CD8-positive, alpha-beta memory T cell (primary cell): ENCODE data around the gene WSB2. TPM values are rescaled to one million over a fixed set of nuclear protein-coding genes. Genes with fewer than 3 reads are reported as not detected.

Experiments
- CTCF ChIA-PET: fragments of 350-600 bp; sonication (Branson Sonifier 250); formaldehyde crosslinking; loops from one replicate; lab custom pipeline; 2021; ENCODE audit warnings: antibody characterized with exemption; lab: Charles Lee
- POLR2A ChIA-PET: fragments of 350-600 bp; sonication (Branson Sonifier 250); formaldehyde crosslinking; loops from one replicate; lab custom pipeline; 2021; ENCODE audit warnings: antibody characterized with exemption; lab: Charles Lee
- DNase-seq, 5 donors: peaks; one replicate each; pipeline versions ENCODE4 v3.0.0 to v3.0.0-alpha.2; 2020 to 2022; ENCODE audit warnings: mixed read lengths in 1 of 5
- H3K27ac ChIP-seq: one replicate; pipeline ENCODE4 v1.7.0; 2013; ENCODE audit warnings: low read depth, mild to moderate bottlenecking, low read length, moderate library complexity
- H3K27me3 ChIP-seq: 2 replicates; pipeline ENCODE4 v1.7.0; 2013; ENCODE audit warnings: low read length, mild to moderate bottlenecking; ENCODE audit not compliant: insufficient read depth, poor library complexity, severe bottlenecking
- H3K36me3 ChIP-seq: 2 replicates; pipeline ENCODE4 v1.7.0; 2013; ENCODE audit warnings: mild to moderate bottlenecking, low read length, moderate library complexity; ENCODE audit not compliant: insufficient read depth
- H3K4me1 ChIP-seq: 2 replicates; pipeline ENCODE4 v1.7.0; 2013; ENCODE audit warnings: mild to moderate bottlenecking, low read length, moderate library complexity; ENCODE audit not compliant: insufficient read depth
- H3K4me3 ChIP-seq: 2 replicates; pipeline ENCODE4 v1.7.0; 2013; ENCODE audit warnings: mild to moderate bottlenecking, low read length
- H3K9me3 ChIP-seq: 2 replicates; pipeline ENCODE4 v1.7.0; 2013; ENCODE audit warnings: mild to moderate bottlenecking, low read length
- H3K27ac Mint-ChIP-seq, 8 donors: one replicate each; pipeline ENCODE4 v1.8.0; 2020 to 2021; ENCODE audit warnings: mixed read lengths in 8 of 8, mild to moderate bottlenecking in 6 of 8, inconsistent platforms in 3 of 8, moderate library complexity in 3 of 8
- H3K27me3 Mint-ChIP-seq, 2 donors: one replicate each; pipeline ENCODE4 v1.8.0; 2020 to 2021; ENCODE audit warnings: mixed read lengths in 2 of 2, mild to moderate bottlenecking in 1 of 2, moderate library complexity in 1 of 2
- H3K36me3 Mint-ChIP-seq, 3 donors: one replicate each; pipeline ENCODE4 v1.8.0; 2020 to 2021; ENCODE audit warnings: mixed read lengths in 3 of 3, inconsistent platforms in 1 of 3, mild to moderate bottlenecking in 1 of 3
- H3K4me1 Mint-ChIP-seq, 3 donors: one replicate each; pipeline ENCODE4 v1.8.0; 2020 to 2021; ENCODE audit warnings: mixed read lengths in 3 of 3, inconsistent platforms in 1 of 3, mild to moderate bottlenecking in 1 of 3
- H3K4me3 Mint-ChIP-seq, 7 donors: one replicate each; pipeline ENCODE4 v1.8.0; 2020 to 2021; ENCODE audit warnings: mixed read lengths in 7 of 7, mild to moderate bottlenecking in 6 of 7, moderate library complexity in 4 of 7, inconsistent platforms in 2 of 7
- H3K9me3 Mint-ChIP-seq, 5 donors: one replicate each; pipeline ENCODE4 v1.8.0; 2020 to 2022; ENCODE audit warnings: mixed read lengths in 5 of 5, mild to moderate bottlenecking in 3 of 5, moderate library complexity in 2 of 5, inconsistent platforms in 1 of 5
- polyA plus RNA-seq: library from polyadenylated mRNA; unstranded; fragments of 300-500 nt; fragmentation: Illumina TruSeq; gene quantifications from one replicate; pipeline ENCODE4 v1.2.3, GENCODE V29; 2021
- total RNA-seq, 2 experiments: library from RNA; stranded (reverse); gene quantifications; one replicate each; pipeline ENCODE4 v1.2.3, GENCODE V29; 2021

Gene WSB2
- total and polyA plus RNA-seq, 3 experiments from 2014 or later, result 24.8 to 84.4 (median 74.2) TPM

DNA sequence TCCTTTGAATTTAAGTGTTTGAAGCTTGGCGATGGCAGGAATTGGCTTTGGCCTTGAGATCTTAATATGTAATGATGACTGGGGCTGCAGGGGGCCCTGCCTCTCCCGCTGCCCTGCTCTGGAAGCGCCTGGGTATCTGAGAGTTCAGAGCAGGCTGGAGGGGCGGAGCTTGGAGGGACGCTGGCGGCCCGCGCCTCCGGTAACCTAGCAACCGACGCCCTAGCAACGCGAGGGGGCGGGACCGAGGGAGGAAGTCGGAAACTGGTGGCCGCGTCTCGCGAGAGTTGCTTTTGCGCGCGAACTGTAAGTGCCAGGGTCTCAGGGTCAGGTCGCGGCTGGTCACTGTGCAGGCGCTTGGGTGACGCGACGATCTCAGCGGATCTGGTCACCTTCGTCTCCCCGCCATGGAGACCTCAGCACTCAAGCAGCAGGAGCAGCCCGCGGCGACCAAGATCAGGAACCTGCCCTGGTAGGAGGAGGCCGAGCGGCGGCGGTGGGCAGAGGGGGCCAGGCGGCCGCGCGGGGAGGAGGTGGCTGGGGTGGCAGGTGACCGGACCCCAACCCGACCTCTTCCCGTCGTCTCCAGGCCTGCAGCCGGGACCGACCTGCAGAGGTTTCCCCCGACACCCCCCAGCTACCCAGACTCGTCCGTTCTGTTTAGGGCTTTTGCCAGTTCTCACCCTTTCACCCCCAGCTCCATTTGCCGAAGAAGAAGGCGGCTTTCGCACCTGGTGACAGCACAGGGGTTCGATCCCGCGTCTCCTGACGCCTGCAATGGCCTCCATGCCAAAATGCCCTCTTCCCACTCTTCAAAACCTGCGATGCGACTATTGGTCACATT, 44.3 kb downstream of the WSB2 start, which contains the start of gene RFC5:
TSS of gene RFC5 (plus strand) at position 280 of the 841 bp plus-strand sequence. CDS start at position 405, 125 bp downstream.
- Histone ChIP-seq H3K36me3 (peaks cover 10% of the 10 kb centered on the region), H3K4me1 (peaks cover 10% of the 10 kb centered on the region), H3K4me3 (peak within 1 kb of the TSS; percentile 92), H3K27me3 (no peaks in the 10 kb centered on the region), H3K27ac (peak within 1 kb of the TSS; percentile 66), H3K9me3 (no peaks in the 10 kb centered on the region)
- Mint-ChIP-seq H3K36me3 (peaks cover 0 to 38% (median 8%) of the 10 kb centered on the region in 3 donors), H3K27me3 (peaks cover 0 to 3% of the 10 kb centered on the region in 2 donors), H3K4me3 (peak within 1 kb of the TSS; percentile 85 to 97 (median 91)), H3K4me1 (peaks cover 16 to 22% (median 17%) of the 10 kb centered on the region in 3 donors), H3K27ac (peak within 1 kb of the TSS; percentile 60 to 98 (median 83)), H3K9me3 (no peaks in the 10 kb centered on the region)
- DNase-seq, result peak; percentile 95 to 98 (median 98)
- ChIA-PET CTCF (interaction anchor here (0.7 to 1.7 kb wide), 3 partner anchors 38 to 359 kb away, joined by 3 to 5 read pairs (median 3); partner anchors contain the start of gene SUDS3), POLR2A (interaction anchor here (0.9 to 1.3 kb wide), 2 partner anchors 38 to 44 kb away, joined by 4 to 12 read pairs; partner anchors contain the start of gene WSB2)

DNA sequence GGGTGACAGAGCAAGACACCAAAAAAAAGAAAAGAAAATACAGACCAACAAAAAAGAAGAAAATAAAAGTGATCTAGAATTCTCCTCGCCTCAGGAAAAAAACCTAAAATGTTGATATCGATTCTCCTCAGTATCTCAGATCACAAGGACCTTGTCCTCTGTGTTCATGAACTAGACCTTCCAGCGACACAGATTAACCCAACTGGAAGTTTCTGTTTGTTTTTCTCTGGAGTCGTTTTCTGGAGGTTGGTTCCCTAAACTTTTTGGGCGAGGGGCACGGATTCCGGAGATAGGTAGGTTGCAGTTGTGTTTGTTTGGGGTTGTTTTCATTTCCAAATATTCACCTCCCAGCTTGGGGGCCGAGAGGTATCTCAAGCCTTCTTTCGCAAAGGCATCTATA, 45.0 kb downstream of the WSB2 start:
- Mint-ChIP-seq H3K9me3 (no peaks in the 10 kb centered on the region), H3K4me1 (peaks cover 16 to 22% (median 17%) of the 10 kb centered on the region in 3 donors), H3K4me3 (peak overlapping the region; percentile 85 to 97 (median 91)), H3K27me3 (peaks cover 0 to 3% of the 10 kb centered on the region in 2 donors), H3K36me3 (peaks cover 0 to 33% (median 8%) of the 10 kb centered on the region in 3 donors), H3K27ac (peak overlapping the region in 6 of 8 donors; percentile 60 to 90 (median 74))
- Histone ChIP-seq H3K9me3 (no peaks in the 10 kb centered on the region), H3K27me3 (no peaks in the 10 kb centered on the region), H3K27ac (no peak overlapping the region), H3K4me3 (peak overlapping the region; percentile 92), H3K4me1 (peaks cover 10% of the 10 kb centered on the region), H3K36me3 (peaks cover 10% of the 10 kb centered on the region)
- no peak for DNase-seq
- POLR2A ChIA-PET, result interaction anchor here (0.9 to 1.3 kb wide), 2 partner anchors 39 to 45 kb away, joined by 4 to 12 read pairs; partner anchors contain the start of gene WSB2
- CTCF ChIA-PET, result interaction anchor here (0.9 to 1.7 kb wide), 2 partner anchors 39 to 360 kb away, joined by 3 to 5 read pairs; partner anchors contain the start of gene SUDS3

DNA sequence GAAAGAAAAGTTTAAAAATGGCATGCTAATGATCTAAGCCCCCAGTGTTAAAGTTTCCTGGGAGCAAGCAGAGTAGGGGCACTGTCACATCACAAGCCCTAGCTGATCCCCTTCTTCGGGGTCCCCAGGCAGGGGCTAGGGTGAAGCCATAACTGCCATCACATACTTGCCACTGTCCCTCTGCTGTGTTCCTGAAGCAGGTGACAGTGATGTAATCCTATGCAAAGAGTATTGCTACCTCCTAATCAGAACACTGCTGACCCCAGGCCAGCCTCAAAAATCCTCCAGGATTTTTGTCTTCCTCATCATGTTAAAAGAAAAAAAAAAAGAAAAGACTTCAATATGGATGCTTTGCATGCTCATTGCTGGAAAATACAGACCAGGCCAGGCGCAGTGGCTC, 45.7 kb downstream of the WSB2 start:
- CTCF ChIA-PET, result no interaction called here
- H3K4me3 Mint-ChIP-seq, result peak overlapping the region in 2 of 7 donors; percentile 92 to 97

DNA sequence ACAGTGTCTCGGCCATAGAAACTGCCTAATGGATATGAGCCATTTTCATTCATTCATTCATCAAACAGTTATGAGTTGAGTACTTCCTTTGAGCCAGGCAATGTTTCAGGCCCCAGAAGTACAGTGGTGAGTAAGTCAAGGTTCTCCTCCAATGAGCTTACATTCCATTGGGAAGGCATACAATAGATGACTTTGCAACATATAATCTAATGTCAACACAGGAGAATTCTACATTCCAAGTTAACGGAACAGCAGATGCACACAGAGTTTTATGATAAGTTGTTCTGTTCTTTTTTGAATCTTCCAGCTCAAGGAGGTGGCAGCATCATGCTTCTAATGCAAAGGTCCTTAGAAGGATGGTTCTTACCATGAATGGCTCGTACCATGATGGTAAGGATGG, 47.7 kb downstream of the WSB2 start:
- H3K27me3 Mint-ChIP-seq, result peaks cover 3 to 5% of the 10 kb centered on the region in 2 donors

More for the DNA sequence above, 45.7 kb downstream of the WSB2 start:
- peaks cover 16 to 22% (median 17%) of the 10 kb centered on the region in 3 donors for H3K4me1 Mint-ChIP-seq
- DNase-seq, result no peak
- no peaks in the 10 kb centered on the region for H3K9me3 Mint-ChIP-seq
- no peak overlapping the region for H3K4me3 ChIP-seq
- POLR2A ChIA-PET, result no interaction called here
- H3K9me3 ChIP-seq, result no peaks in the 10 kb centered on the region
- peaks cover 0 to 3% of the 10 kb centered on the region in 2 donors for H3K27me3 Mint-ChIP-seq
- H3K27ac ChIP-seq, result no peak overlapping the region
- H3K4me1 ChIP-seq, result peaks cover 10% of the 10 kb centered on the region
- peaks cover 0 to 27% (median 2%) of the 10 kb centered on the region in 3 donors for H3K36me3 Mint-ChIP-seq
- no peaks in the 10 kb centered on the region for H3K27me3 ChIP-seq
- peak overlapping the region in 2 of 8 donors; percentile 17 to 60 for H3K27ac Mint-ChIP-seq
- H3K36me3 ChIP-seq, result peaks cover 5% of the 10 kb centered on the region

DNA sequence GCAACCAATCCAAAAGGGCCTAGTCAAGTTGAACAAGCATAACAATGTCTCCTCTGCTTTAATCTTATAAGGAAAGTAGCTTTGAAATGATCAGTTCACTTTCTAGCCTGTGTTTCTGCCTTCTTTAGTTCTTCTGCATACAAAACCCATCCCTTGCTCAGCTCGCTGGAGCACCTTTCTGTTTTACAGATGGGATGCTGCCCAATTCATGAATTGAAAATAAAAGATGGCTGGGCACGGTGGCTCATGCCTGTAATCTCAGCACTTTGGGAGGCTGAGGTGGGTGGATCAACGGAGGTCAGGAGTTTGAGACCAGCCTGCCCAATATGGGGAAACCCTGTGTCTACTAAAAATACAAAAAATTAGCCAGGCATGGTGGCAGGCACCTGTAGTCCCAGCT, 49.0 kb downstream of the WSB2 start:
- POLR2A ChIA-PET, result no interaction called here
- peaks cover 0 to 5% (median 0%) of the 10 kb centered on the region in 3 donors for H3K36me3 Mint-ChIP-seq
- no peaks in the 10 kb centered on the region for H3K36me3 ChIP-seq
- no peak overlapping the region for H3K27ac Mint-ChIP-seq
- no peak for DNase-seq
- no peaks in the 10 kb centered on the region for H3K9me3 ChIP-seq
- no peaks in the 10 kb centered on the region for H3K27me3 ChIP-seq
- no peak overlapping the region for H3K4me3 ChIP-seq
- H3K4me1 ChIP-seq, result peaks cover 5% of the 10 kb centered on the region
- H3K9me3 Mint-ChIP-seq, result no peaks in the 10 kb centered on the region
- H3K27me3 Mint-ChIP-seq, result peaks cover 3 to 10% of the 10 kb centered on the region in 2 donors
- H3K4me1 Mint-ChIP-seq, result peaks cover 5 to 10% (median 8%) of the 10 kb centered on the region in 3 donors
- CTCF ChIA-PET, result no interaction called here
- H3K4me3 Mint-ChIP-seq, result no peak overlapping the region
- no peak overlapping the region for H3K27ac ChIP-seq

More for the DNA sequence above, 47.7 kb downstream of the WSB2 start:
- Histone ChIP-seq H3K9me3 (no peaks in the 10 kb centered on the region), H3K27me3 (no peaks in the 10 kb centered on the region), H3K4me3 (no peak overlapping the region), H3K4me1 (peaks cover 10% of the 10 kb centered on the region), H3K36me3 (no peaks in the 10 kb centered on the region), H3K27ac (no peak overlapping the region)
- ChIA-PET CTCF (no interaction called here), POLR2A (no interaction called here)
- peak overlapping the region in 1 of 7 donors; percentile 76 for H3K4me3 Mint-ChIP-seq
- no peaks in the 10 kb centered on the region for H3K9me3 Mint-ChIP-seq
- no peak for DNase-seq
- peaks cover 0 to 12% (median 2%) of the 10 kb centered on the region in 3 donors for H3K36me3 Mint-ChIP-seq
- peaks cover 16 to 22% (median 17%) of the 10 kb centered on the region in 3 donors for H3K4me1 Mint-ChIP-seq
- peak overlapping the region in 1 of 8 donors; percentile 80 for H3K27ac Mint-ChIP-seq

DNA sequence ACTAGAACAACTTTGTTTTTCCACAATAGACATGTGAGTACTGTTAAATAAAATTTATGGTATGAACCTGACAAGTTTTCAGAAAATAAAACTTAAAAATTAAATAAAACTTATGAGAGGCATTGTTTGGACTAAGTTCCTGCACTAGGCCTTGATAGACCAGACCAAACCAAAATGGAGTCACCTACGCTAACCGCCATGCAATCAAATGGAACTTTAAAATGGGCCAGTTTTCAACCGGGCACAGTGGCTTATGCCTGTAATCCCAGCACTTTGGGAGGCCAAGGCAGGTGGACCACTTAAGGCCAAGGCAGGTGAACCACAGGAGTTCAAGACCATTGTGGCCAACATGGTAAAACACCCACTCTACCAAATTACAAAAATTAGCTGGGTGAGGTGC, 49.6 kb downstream of the WSB2 start:
- H3K27me3 ChIP-seq, result no peaks in the 10 kb centered on the region
- H3K4me3 ChIP-seq, result no peak overlapping the region
- no peaks in the 10 kb centered on the region for H3K9me3 ChIP-seq
- POLR2A ChIA-PET, result no interaction called here
- DNase-seq, result no peak
- Mint-ChIP-seq H3K27ac (peak overlapping the region in 1 of 8 donors; percentile 38), H3K4me3 (no peak overlapping the region), H3K9me3 (no peaks in the 10 kb centered on the region), H3K27me3 (peaks cover 2 to 12% of the 10 kb centered on the region in 2 donors), H3K36me3 (peaks cover 0 to 1% (median 0%) of the 10 kb centered on the region in 3 donors), H3K4me1 (peaks cover 2 to 6% (median 5%) of the 10 kb centered on the region in 3 donors)
- no peak overlapping the region for H3K27ac ChIP-seq
- peaks cover 5% of the 10 kb centered on the region for H3K4me1 ChIP-seq
- CTCF ChIA-PET, result no interaction called here
- no peaks in the 10 kb centered on the region for H3K36me3 ChIP-seq

DNA sequence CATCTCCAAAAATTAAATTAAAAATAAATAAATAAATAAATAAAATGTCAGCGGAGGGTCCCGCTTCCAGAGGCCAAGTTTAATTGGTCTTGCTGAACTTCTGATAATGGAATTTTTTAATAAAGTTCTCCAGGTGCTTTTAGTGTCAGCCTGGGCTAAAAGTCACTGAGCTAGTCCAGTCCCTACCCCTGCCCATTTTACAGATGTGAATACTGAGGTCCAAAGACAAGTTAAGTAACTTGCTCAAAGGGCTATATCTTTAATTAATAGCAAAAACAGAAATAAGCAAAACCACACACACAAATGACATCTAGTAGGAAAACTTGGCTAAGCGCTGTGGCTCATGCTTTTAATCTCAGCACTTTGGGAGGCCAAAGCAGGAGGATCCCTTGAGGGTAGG, 50.1 kb downstream of the WSB2 start:
- peaks cover 0 to under 1% (median under 1%) of the 10 kb centered on the region in 3 donors for H3K4me1 Mint-ChIP-seq
- no peaks in the 10 kb centered on the region for H3K9me3 Mint-ChIP-seq
- no peak overlapping the region for H3K27ac ChIP-seq
- ChIA-PET CTCF (no interaction called here), POLR2A (interaction anchor here (0.7 kb wide), 1 partner anchor 425 kb away, joined by 3 read pairs; no protein-coding TSS in a partner anchor)
- no peak overlapping the region for H3K27ac Mint-ChIP-seq
- no peak for DNase-seq
- H3K4me1 ChIP-seq, result peaks cover under 1% of the 10 kb centered on the region
- no peak overlapping the region for H3K4me3 Mint-ChIP-seq
- H3K9me3 ChIP-seq, result no peaks in the 10 kb centered on the region
- no peaks in the 10 kb centered on the region for H3K27me3 ChIP-seq
- no peaks in the 10 kb centered on the region for H3K36me3 Mint-ChIP-seq
- peaks cover 0 to 12% of the 10 kb centered on the region in 2 donors for H3K27me3 Mint-ChIP-seq
- H3K36me3 ChIP-seq, result no peaks in the 10 kb centered on the region
- H3K4me3 ChIP-seq, result no peak overlapping the region
